SK-N-SH (cell line): Measurements from ENCODE around the gene CDH2. TPM values are rescaled to one million over a fixed set of nuclear protein-coding genes. Genes with fewer than 3 reads are reported as not detected.

ENCODE experiments used
- CTCF ChIA-PET: fragments of 300-600, 350-600 bp; formaldehyde crosslinking; extraction: SDS; loops from one replicate; lab custom pipeline; 2021; lab: Yijun Ruan, JAX
- POLR2A ChIA-PET: fragments of 350-600 bp; sonication (Branson Sonifier 250); formaldehyde crosslinking; extraction: SDS; loops from one replicate; lab custom pipeline; 2020; ENCODE audit warnings: antibody characterized with exemption, inconsistent platforms; lab: Yijun Ruan, JAX
- DNase-seq: peaks from one replicate; pipeline ENCODE4 v3.0.0; 2012
- H2AFZ ChIP-seq: fragments of 200-600 bp; sonication (generic); 2 replicates; pipeline ENCODE4 v1.8.1; 2016; ENCODE audit warnings: antibody characterized with exemption, mild to moderate bottlenecking, low read depth
- H3F3A ChIP-seq: fragments of 200-600 bp; sonication (generic); replicated peaks from 2 replicates; pipeline ENCODE3; 2016; ENCODE audit warnings: antibody characterized with exemption, mild to moderate bottlenecking; ENCODE audit not compliant: insufficient read depth
- H3K27ac ChIP-seq, 2 experiments: fragments of 200-500 bp in 1 of 2; fragments of 200-600 bp in 1 of 2; sonication (Bioruptor generic) in 1 of 2; sonication (generic), shearing (Covaris generic) in 1 of 2; 2 replicates each; pipeline versions ENCODE4 v1.5.1 to v1.6.1; 2014 to 2016; ENCODE audit warnings: low read depth in 2 of 2, inconsistent platforms in 1 of 2, low read length in 1 of 2, mild to moderate bottlenecking in 1 of 2, mixed read lengths in 1 of 2
- H3K27me3 ChIP-seq: fragments of 200-600 bp; sonication (generic), shearing (Covaris generic); 2 replicates; pipeline ENCODE4 v1.6.1; 2016; ENCODE audit warnings: mixed run types; ENCODE audit not compliant: insufficient read depth
- H3K36me3 ChIP-seq, 2 experiments: fragments of 200-500 bp in 1 of 2; fragments of 200-600 bp in 1 of 2; sonication (Bioruptor generic) in 1 of 2; sonication (generic) in 1 of 2; replicated peaks in 1 of 2; 2 replicates each; pipeline versions ENCODE3 to v1.5.1; 2014 to 2016; ENCODE audit warnings: low read length in 1 of 2, mild to moderate bottlenecking in 1 of 2; ENCODE audit not compliant: insufficient read depth in 2 of 2, control insufficient read depth in 1 of 2
- H3K4me1 ChIP-seq, 2 experiments: fragments of 200-500 bp in 1 of 2; fragments of 200-600 bp in 1 of 2; sonication (Bioruptor generic) in 1 of 2; sonication (generic), shearing (Covaris generic) in 1 of 2; 2 replicates each; pipeline versions ENCODE4 v1.5.1 to v1.6.1; 2014 to 2016; ENCODE audit warnings: low read depth in 1 of 2, low read length in 1 of 2, mixed run types in 1 of 2; ENCODE audit not compliant: insufficient read depth in 2 of 2, control insufficient read depth in 1 of 2
- H3K4me2 ChIP-seq: fragments of 200-600 bp; sonication (generic), shearing (Covaris generic); 2 replicates; pipeline ENCODE4 v1.6.1; 2017; ENCODE audit warnings: mixed run types
- H3K4me3 ChIP-seq, 2 experiments: fragments of 200-500 bp in 1 of 2; fragments of 200-600 bp in 1 of 2; sonication (Bioruptor generic) in 1 of 2; sonication (generic), shearing (Covaris generic) in 1 of 2; 2 replicates each; pipeline versions ENCODE4 v1.5.1 to v1.8.1; 2014 to 2016; ENCODE audit warnings: low read depth in 2 of 2, inconsistent platforms in 1 of 2, low read length in 1 of 2, mild to moderate bottlenecking in 1 of 2, mixed read lengths in 1 of 2, moderate library complexity in 1 of 2
- H3K79me2 ChIP-seq: fragments of 200-600 bp; sonication (generic); 2 replicates; pipeline ENCODE4 v1.8.1; 2017; ENCODE audit warnings: mild to moderate bottlenecking; ENCODE audit not compliant: insufficient read depth
- H3K9ac ChIP-seq: fragments of 200-600 bp; sonication (generic); 2 replicates; pipeline ENCODE4 v1.6.1; 2017; ENCODE audit warnings: mixed run types
- H3K9me2 ChIP-seq: fragments of 200-600 bp; sonication (generic); 2 replicates; pipeline ENCODE4 v1.6.1; 2017; ENCODE audit warnings: mixed run types
- H3K9me3 ChIP-seq: fragments of 200-600 bp; sonication (generic); 2 replicates; pipeline ENCODE4 v1.6.1; 2017; ENCODE audit warnings: mixed run types, mild to moderate bottlenecking, moderate library complexity
- H4K20me1 ChIP-seq: fragments of 200-600 bp; sonication (generic); 2 replicates; pipeline ENCODE4 v1.6.1; 2017; ENCODE audit warnings: mild to moderate bottlenecking, mixed run types; ENCODE audit not compliant: insufficient read depth
- ELF1 ChIP-seq: IDR thresholded peaks from 2 replicates; pipeline ENCODE4 v1.4.0; 2012
- FOXM1 ChIP-seq: IDR thresholded peaks from 2 replicates; pipeline ENCODE4 v1.4.0; 2012; ENCODE audit warnings: low read depth, mild to moderate bottlenecking
- JUND ChIP-seq: IDR thresholded peaks from 2 replicates; pipeline ENCODE4 v1.4.0; 2012
- MEF2A ChIP-seq: IDR thresholded peaks from 2 replicates; pipeline ENCODE4 v1.4.0; 2012; ENCODE audit warnings: low read depth, borderline replicate concordance
- MXI1 ChIP-seq: IDR thresholded peaks from 2 replicates; pipeline ENCODE4 v1.6.1; 2012; ENCODE audit warnings: mild to moderate bottlenecking, low read depth, low read length, improper control_type of control experiment
- NFIC ChIP-seq: IDR thresholded peaks from 2 replicates; pipeline ENCODE4 v1.4.0; 2012; ENCODE audit warnings: borderline replicate concordance
- NRF1 ChIP-seq: IDR thresholded peaks from 2 replicates; pipeline ENCODE4 v1.6.1; 2012; ENCODE audit warnings: low read depth, mild to moderate bottlenecking, low read length
- RCOR1 ChIP-seq: fragments of 150-350 bp; IDR thresholded peaks from 2 replicates; pipeline ENCODE4 v1.6.1; 2017; ENCODE audit warnings: antibody characterized with exemption, low read length
- RXRA ChIP-seq: IDR thresholded peaks from 2 replicates; pipeline ENCODE4 v1.4.0; 2012; ENCODE audit warnings: low read depth, mild to moderate bottlenecking, borderline replicate concordance
- TCF12 ChIP-seq: IDR thresholded peaks from 2 replicates; pipeline ENCODE4 v1.4.0; 2012
- TEAD4 ChIP-seq: IDR thresholded peaks from 2 replicates; pipeline ENCODE4 v1.4.0; 2012; ENCODE audit warnings: mild to moderate bottlenecking, borderline replicate concordance; ENCODE audit not compliant: insufficient read depth
- YY1 ChIP-seq: IDR thresholded peaks from 2 replicates; pipeline ENCODE4 v1.4.0; 2012; ENCODE audit warnings: low read depth, mild to moderate bottlenecking
- WGBS: methylation state at CpG from one replicate; pipeline ENCODE4 v1.1.6; 2017; ENCODE audit warnings: low lambda C conversion rate; 5-methylcytosine and 5-hydroxymethylcytosine counted together
- polyA plus RNA-seq, 3 experiments: library from polyadenylated mRNA; depleted of rRNA; stranded (reverse); fragments of >200 nt; gene quantifications; 2 replicates each; pipeline ENCODE4 v1.2.3, GENCODE V29; 2012
- TF ChIP-seq, protein P1 (sequence below): IDR thresholded peaks from 2 replicates; pipeline ENCODE4 v1.4.0; 2012; ENCODE audit warnings: low read depth
- TF ChIP-seq, protein P2 (sequence below): IDR thresholded peaks from 2 replicates; pipeline ENCODE4 v1.6.1; 2012; ENCODE audit warnings: mild to moderate bottlenecking, low read depth, low read length, moderate library complexity
- TF ChIP-seq, protein P3 (sequence below): fragments of 150-350 bp; IDR thresholded peaks from 2 replicates; pipeline ENCODE4 v1.6.1; 2016; ENCODE audit warnings: mild to moderate bottlenecking, low read depth, low read length
- TF ChIP-seq, protein P4 (sequence below): fragments of 200-600 bp; sonication (generic); IDR thresholded peaks from 2 replicates; pipeline ENCODE4 v1.6.1; 2017; ENCODE audit warnings: antibody characterized with exemption, mild to moderate bottlenecking, moderate library complexity
- TF ChIP-seq, protein P5 (sequence below): IDR thresholded peaks from 2 replicates; pipeline ENCODE4; 2012
- TF ChIP-seq, protein P6 (sequence below): IDR thresholded peaks from 2 replicates; pipeline ENCODE4 v1.4.0; 2012; ENCODE audit warnings: low read depth, borderline replicate concordance

The CDH2 gene
- polyA plus RNA-seq, 1 of the 3 experiments (the other 2 are of a cell fraction): 146 TPM

GRCh38 chr18:28003451-28003850, 173.5 kb downstream of the CDH2 start:
- CTCF ChIA-PET: no interaction called here
- peaks cover 44% of the 10 kb centered on the region for H3F3A ChIP-seq

DNA sequence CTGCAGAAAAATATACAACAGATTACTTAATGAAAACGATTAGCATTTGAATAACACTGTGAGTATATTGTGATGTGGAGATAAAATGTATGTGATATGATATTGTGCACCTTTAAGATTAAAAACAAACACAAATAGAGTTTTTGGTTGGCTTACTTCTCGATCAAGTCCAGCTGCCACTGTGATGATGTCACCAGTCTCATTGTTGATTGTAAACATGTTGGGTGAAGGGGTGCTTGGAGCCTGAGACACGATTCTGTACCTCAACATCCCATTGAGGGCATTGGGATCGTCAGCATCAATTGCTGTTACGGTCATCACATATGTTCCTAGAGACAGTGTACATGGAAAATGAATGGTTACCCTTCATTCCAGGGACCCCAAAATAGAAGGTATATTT, 174.1 kb downstream of the CDH2 start:
- H3K9me2 ChIP-seq: no peaks in the 10 kb centered on the region
- no peaks in the 10 kb centered on the region for H3K9me3 ChIP-seq
- POLR2A ChIA-PET: no interaction called here
- no peak for DNase-seq
- H3K4me2 ChIP-seq: no peak overlapping the region
- H3K79me2 ChIP-seq: peaks cover 55% of the 10 kb centered on the region
- H3K4me1 ChIP-seq: peaks cover 0 to 10% of the 10 kb centered on the region in 2 experiments; a peak in 1 of 4 replicates
- H3K9ac ChIP-seq: no peak overlapping the region
- H3F3A ChIP-seq: peaks cover 44% of the 10 kb centered on the region
- H3K36me3 ChIP-seq: peaks cover 68 to 86% of the 10 kb centered on the region in 2 experiments
- 94% methylated on average over 5 of the region's 5 CpGs for WGBS
- H3K27me3 ChIP-seq: no peaks in the 10 kb centered on the region
- H2AFZ ChIP-seq: no peak overlapping the region
- CTCF ChIA-PET: no interaction called here
- H3K27ac ChIP-seq: peak overlapping the region in 1 of 2 experiments; percentile 48; a peak in 1 of 4 replicates
- H4K20me1 ChIP-seq: no peaks in the 10 kb centered on the region
- H3K4me3 ChIP-seq: no peak overlapping the region
- TF ChIP-seq, protein P1, sequence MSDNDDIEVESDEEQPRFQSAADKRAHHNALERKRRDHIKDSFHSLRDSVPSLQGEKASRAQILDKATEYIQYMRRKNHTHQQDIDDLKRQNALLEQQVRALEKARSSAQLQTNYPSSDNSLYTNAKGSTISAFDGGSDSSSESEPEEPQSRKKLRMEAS: no peak
- no peak for TF ChIP-seq RCOR1
- TF ChIP-seq, protein P2, sequence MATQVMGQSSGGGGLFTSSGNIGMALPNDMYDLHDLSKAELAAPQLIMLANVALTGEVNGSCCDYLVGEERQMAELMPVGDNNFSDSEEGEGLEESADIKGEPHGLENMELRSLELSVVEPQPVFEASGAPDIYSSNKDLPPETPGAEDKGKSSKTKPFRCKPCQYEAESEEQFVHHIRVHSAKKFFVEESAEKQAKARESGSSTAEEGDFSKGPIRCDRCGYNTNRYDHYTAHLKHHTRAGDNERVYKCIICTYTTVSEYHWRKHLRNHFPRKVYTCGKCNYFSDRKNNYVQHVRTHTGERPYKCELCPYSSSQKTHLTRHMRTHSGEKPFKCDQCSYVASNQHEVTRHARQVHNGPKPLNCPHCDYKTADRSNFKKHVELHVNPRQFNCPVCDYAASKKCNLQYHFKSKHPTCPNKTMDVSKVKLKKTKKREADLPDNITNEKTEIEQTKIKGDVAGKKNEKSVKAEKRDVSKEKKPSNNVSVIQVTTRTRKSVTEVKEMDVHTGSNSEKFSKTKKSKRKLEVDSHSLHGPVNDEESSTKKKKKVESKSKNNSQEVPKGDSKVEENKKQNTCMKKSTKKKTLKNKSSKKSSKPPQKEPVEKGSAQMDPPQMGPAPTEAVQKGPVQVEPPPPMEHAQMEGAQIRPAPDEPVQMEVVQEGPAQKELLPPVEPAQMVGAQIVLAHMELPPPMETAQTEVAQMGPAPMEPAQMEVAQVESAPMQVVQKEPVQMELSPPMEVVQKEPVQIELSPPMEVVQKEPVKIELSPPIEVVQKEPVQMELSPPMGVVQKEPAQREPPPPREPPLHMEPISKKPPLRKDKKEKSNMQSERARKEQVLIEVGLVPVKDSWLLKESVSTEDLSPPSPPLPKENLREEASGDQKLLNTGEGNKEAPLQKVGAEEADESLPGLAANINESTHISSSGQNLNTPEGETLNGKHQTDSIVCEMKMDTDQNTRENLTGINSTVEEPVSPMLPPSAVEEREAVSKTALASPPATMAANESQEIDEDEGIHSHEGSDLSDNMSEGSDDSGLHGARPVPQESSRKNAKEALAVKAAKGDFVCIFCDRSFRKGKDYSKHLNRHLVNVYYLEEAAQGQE: no peak
- TF ChIP-seq RXRA: no peak
- TF ChIP-seq, protein P3, sequence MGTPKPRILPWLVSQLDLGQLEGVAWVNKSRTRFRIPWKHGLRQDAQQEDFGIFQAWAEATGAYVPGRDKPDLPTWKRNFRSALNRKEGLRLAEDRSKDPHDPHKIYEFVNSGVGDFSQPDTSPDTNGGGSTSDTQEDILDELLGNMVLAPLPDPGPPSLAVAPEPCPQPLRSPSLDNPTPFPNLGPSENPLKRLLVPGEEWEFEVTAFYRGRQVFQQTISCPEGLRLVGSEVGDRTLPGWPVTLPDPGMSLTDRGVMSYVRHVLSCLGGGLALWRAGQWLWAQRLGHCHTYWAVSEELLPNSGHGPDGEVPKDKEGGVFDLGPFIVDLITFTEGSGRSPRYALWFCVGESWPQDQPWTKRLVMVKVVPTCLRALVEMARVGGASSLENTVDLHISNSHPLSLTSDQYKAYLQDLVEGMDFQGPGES: no peak
- no peak for TF ChIP-seq MEF2A
- TF ChIP-seq NFIC: no peak
- TF ChIP-seq TCF12: no peak
- TF ChIP-seq, protein P4, sequence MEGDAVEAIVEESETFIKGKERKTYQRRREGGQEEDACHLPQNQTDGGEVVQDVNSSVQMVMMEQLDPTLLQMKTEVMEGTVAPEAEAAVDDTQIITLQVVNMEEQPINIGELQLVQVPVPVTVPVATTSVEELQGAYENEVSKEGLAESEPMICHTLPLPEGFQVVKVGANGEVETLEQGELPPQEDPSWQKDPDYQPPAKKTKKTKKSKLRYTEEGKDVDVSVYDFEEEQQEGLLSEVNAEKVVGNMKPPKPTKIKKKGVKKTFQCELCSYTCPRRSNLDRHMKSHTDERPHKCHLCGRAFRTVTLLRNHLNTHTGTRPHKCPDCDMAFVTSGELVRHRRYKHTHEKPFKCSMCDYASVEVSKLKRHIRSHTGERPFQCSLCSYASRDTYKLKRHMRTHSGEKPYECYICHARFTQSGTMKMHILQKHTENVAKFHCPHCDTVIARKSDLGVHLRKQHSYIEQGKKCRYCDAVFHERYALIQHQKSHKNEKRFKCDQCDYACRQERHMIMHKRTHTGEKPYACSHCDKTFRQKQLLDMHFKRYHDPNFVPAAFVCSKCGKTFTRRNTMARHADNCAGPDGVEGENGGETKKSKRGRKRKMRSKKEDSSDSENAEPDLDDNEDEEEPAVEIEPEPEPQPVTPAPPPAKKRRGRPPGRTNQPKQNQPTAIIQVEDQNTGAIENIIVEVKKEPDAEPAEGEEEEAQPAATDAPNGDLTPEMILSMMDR: no peak
- TF ChIP-seq, protein P5, sequence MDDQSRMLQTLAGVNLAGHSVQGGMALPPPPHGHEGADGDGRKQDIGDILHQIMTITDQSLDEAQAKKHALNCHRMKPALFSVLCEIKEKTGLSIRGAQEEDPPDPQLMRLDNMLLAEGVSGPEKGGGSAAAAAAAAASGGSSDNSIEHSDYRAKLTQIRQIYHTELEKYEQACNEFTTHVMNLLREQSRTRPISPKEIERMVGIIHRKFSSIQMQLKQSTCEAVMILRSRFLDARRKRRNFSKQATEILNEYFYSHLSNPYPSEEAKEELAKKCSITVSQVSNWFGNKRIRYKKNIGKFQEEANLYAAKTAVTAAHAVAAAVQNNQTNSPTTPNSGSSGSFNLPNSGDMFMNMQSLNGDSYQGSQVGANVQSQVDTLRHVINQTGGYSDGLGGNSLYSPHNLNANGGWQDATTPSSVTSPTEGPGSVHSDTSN: no peak
- no peak for TF ChIP-seq ELF1
- no peak for TF ChIP-seq FOXM1
- TF ChIP-seq, protein P6, sequence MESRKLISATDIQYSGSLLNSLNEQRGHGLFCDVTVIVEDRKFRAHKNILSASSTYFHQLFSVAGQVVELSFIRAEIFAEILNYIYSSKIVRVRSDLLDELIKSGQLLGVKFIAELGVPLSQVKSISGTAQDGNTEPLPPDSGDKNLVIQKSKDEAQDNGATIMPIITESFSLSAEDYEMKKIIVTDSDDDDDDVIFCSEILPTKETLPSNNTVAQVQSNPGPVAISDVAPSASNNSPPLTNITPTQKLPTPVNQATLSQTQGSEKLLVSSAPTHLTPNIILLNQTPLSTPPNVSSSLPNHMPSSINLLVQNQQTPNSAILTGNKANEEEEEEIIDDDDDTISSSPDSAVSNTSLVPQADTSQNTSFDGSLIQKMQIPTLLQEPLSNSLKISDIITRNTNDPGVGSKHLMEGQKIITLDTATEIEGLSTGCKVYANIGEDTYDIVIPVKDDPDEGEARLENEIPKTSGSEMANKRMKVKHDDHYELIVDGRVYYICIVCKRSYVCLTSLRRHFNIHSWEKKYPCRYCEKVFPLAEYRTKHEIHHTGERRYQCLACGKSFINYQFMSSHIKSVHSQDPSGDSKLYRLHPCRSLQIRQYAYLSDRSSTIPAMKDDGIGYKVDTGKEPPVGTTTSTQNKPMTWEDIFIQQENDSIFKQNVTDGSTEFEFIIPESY: no peak
- no peak for TF ChIP-seq NRF1
- TF ChIP-seq YY1: no peak
- TF ChIP-seq TEAD4: no peak

More at GRCh38 chr18:28003451-28003850, 173.5 kb downstream of the CDH2 start:
- TF ChIP-seq JUND (no peak), MXI1 (no peak), YY1 (peak; percentile 74; the same call in 1 of the 2 replicates)
- Histone ChIP-seq H3K27me3 (no peaks in the 10 kb centered on the region), H3K79me2 (peaks cover 55% of the 10 kb centered on the region), H3K4me3 (no peak overlapping the region), H4K20me1 (no peaks in the 10 kb centered on the region), H3K4me2 (no peak overlapping the region), H3K4me1 (peaks cover 0 to 10% of the 10 kb centered on the region in 2 experiments; a peak in 1 of 4 replicates), H3K9ac (no peak overlapping the region), H3K9me2 (no peaks in the 10 kb centered on the region), H3K9me3 (no peaks in the 10 kb centered on the region), H2AFZ (no peak overlapping the region), H3K27ac (peak overlapping the region in 1 of 2 experiments; percentile 48; a peak in 2 of 4 replicates), H3K36me3 (peaks cover 65 to 87% of the 10 kb centered on the region in 2 experiments)
- POLR2A ChIA-PET: no interaction called here
- no peak for DNase-seq
- WGBS: 81% methylated on average over 5 of the region's 5 CpGs
